H9 (cell line): ENCODE results near the gene LIPE. TPM values are rescaled to one million over a fixed set of nuclear protein-coding genes. Genes with fewer than 3 reads are reported as not detected.

Source experiments
- DNase-seq: peaks from one replicate; pipeline ENCODE4 v3.0.0-alpha.2; 2017
- H2AFZ ChIP-seq: one replicate; pipeline ENCODE4 v1.6.1; 2013; ENCODE audit warnings: mild to moderate bottlenecking, low read length, control low read depth, moderate library complexity
- H2AK5ac ChIP-seq: 2 replicates; pipeline ENCODE4 v1.6.1; 2013; ENCODE audit warnings: low read length, control low read depth, mixed read lengths; ENCODE audit not compliant: insufficient read length
- H2BK120ac ChIP-seq: one replicate; pipeline ENCODE4 v1.6.1; 2013; ENCODE audit warnings: low read depth, mild to moderate bottlenecking, low read length, control low read depth, inconsistent platforms; ENCODE audit not compliant: poor library complexity, severe bottlenecking
- H2BK12ac ChIP-seq: 2 replicates; pipeline ENCODE4 v1.6.1; 2013; ENCODE audit warnings: low read length, control low read depth, mixed read lengths, low read depth; ENCODE audit not compliant: insufficient read length
- H2BK15ac ChIP-seq: 2 replicates; pipeline ENCODE4 v1.6.1; 2013; ENCODE audit warnings: low read depth, low read length, control low read depth
- H2BK20ac ChIP-seq: one replicate; pipeline ENCODE4 v1.6.1; 2013; ENCODE audit warnings: low read depth, mild to moderate bottlenecking, low read length, control low read depth, inconsistent platforms; ENCODE audit not compliant: poor library complexity, severe bottlenecking
- H2BK5ac ChIP-seq: 2 replicates; pipeline ENCODE4 v1.6.1; 2013; ENCODE audit warnings: low read length, control low read depth, mixed read lengths; ENCODE audit not compliant: insufficient read length
- H3K14ac ChIP-seq: 2 replicates; pipeline ENCODE4 v1.6.1; 2013; ENCODE audit warnings: low read length, control low read depth; ENCODE audit not compliant: insufficient read depth
- H3K18ac ChIP-seq: 2 replicates; pipeline ENCODE4 v1.6.1; 2013; ENCODE audit warnings: low read depth, mild to moderate bottlenecking, mixed read lengths, low read length, control low read depth; ENCODE audit not compliant: insufficient read length
- H3K23ac ChIP-seq: 2 replicates; pipeline ENCODE4 v1.6.1; 2013; ENCODE audit warnings: low read length, control low read depth, mixed read lengths, low read depth; ENCODE audit not compliant: insufficient read length
- H3K23me2 ChIP-seq: 2 replicates; pipeline ENCODE4 v1.6.1; 2013; ENCODE audit warnings: low read depth, mild to moderate bottlenecking, mixed read lengths, low read length, control low read depth; ENCODE audit not compliant: insufficient read length, poor library complexity, severe bottlenecking
- H3K27ac ChIP-seq: 2 replicates; pipeline ENCODE4 v1.5.1; 2013; ENCODE audit warnings: low read length, control low read depth, mixed read lengths, low read depth; ENCODE audit not compliant: insufficient read length
- H3K27me3 ChIP-seq: 2 replicates; pipeline ENCODE4 v1.6.1; 2013; ENCODE audit warnings: low read length, control low read depth, inconsistent platforms; ENCODE audit not compliant: insufficient read depth
- H3K4ac ChIP-seq: 2 replicates; pipeline ENCODE4 v1.6.1; 2013; ENCODE audit warnings: low read depth, mild to moderate bottlenecking, control low read depth, inconsistent platforms, low read length, moderate library complexity
- H3K4me1 ChIP-seq: 2 replicates; pipeline ENCODE4 v1.6.1; 2013; ENCODE audit warnings: low read length, control low read depth, inconsistent platforms; ENCODE audit not compliant: insufficient read depth
- H3K4me2 ChIP-seq: 2 replicates; pipeline ENCODE4 v1.6.1; 2013; ENCODE audit warnings: low read length, control low read depth, mixed read lengths; ENCODE audit not compliant: insufficient read length, insufficient read depth
- H3K56ac ChIP-seq: 2 replicates; pipeline ENCODE4 v1.6.1; 2013; ENCODE audit warnings: low read depth, mild to moderate bottlenecking, mixed read lengths, low read length, control low read depth; ENCODE audit not compliant: insufficient read length
- H3K79me1 ChIP-seq: 2 replicates; pipeline ENCODE4 v1.6.1; 2013; ENCODE audit warnings: low read depth, mild to moderate bottlenecking, moderate library complexity, low read length, control low read depth, inconsistent platforms; ENCODE audit not compliant: insufficient read depth, poor library complexity, severe bottlenecking
- H3K79me2 ChIP-seq: 2 replicates; pipeline ENCODE4 v1.6.1; 2013; ENCODE audit warnings: low read length, control low read depth, inconsistent platforms; ENCODE audit not compliant: insufficient read depth
- H3K9ac ChIP-seq: 2 replicates; pipeline ENCODE4 v1.6.1; 2013; ENCODE audit warnings: low read length, control low read depth, mixed read lengths; ENCODE audit not compliant: insufficient read length; ENCODE audit errors: extremely low read depth
- H3K9me3 ChIP-seq: one replicate; pipeline ENCODE4 v1.6.1; 2013; ENCODE audit warnings: low read depth, low read length, inconsistent platforms; ENCODE audit not compliant: control insufficient read depth
- H3T11ph ChIP-seq: one replicate; pipeline ENCODE4 v1.6.1; 2013; ENCODE audit warnings: mild to moderate bottlenecking, low read length, control low read depth, inconsistent platforms
- H4K20me1 ChIP-seq: one replicate; pipeline ENCODE4 v1.6.1; 2013; ENCODE audit not compliant: control insufficient read depth, insufficient read length, insufficient read depth
- H4K5ac ChIP-seq: 2 replicates; pipeline ENCODE4 v1.6.1; 2013; ENCODE audit warnings: low read depth, mild to moderate bottlenecking, mixed read lengths, low read length, control low read depth; ENCODE audit not compliant: insufficient read length
- H4K8ac ChIP-seq: replicated peaks from 2 replicates; pipeline ENCODE4 v1.6.1; 2013; ENCODE audit warnings: low read length, control low read depth, mixed read lengths, low read depth; ENCODE audit not compliant: insufficient read length
- H4K91ac ChIP-seq: 2 replicates; pipeline ENCODE4 v1.6.1; 2013; ENCODE audit warnings: low read depth, mild to moderate bottlenecking, moderate library complexity, mixed read lengths, low read length, control low read depth; ENCODE audit not compliant: insufficient read length
- H3K27ac Mint-ChIP-seq, 3 experiments: 2 replicates in 2 of 3; 3 replicates in 1 of 3; pipeline ENCODE4 v1.8.0; 2020 to 2021; ENCODE audit warnings: mixed read lengths in 3 of 3, mild to moderate bottlenecking in 1 of 3, moderate library complexity in 1 of 3
- H3K27me3 Mint-ChIP-seq: 2 replicates; pipeline ENCODE4 v1.8.0; 2021; ENCODE audit warnings: low read depth, mild to moderate bottlenecking, moderate library complexity, mixed read lengths
- H3K36me3 Mint-ChIP-seq, 3 experiments: 2 replicates in 2 of 3; 3 replicates in 1 of 3; pipeline ENCODE4 v1.8.0; 2020 to 2021; ENCODE audit warnings: low read depth in 3 of 3, mixed read lengths in 3 of 3; ENCODE audit not compliant: insufficient read depth in 1 of 3
- H3K4me1 Mint-ChIP-seq, 2 experiments: 2 replicates each; pipeline ENCODE4 v1.8.0; 2020; ENCODE audit warnings: mixed read lengths in 2 of 2
- H3K4me3 Mint-ChIP-seq, 2 experiments: 2 replicates in 1 of 2; 3 replicates in 1 of 2; pipeline ENCODE4 v1.8.0; 2020 to 2021; ENCODE audit warnings: mild to moderate bottlenecking in 2 of 2, mixed read lengths in 2 of 2, moderate library complexity in 1 of 2
- H3K9me3 Mint-ChIP-seq, 2 experiments: 2 replicates in 1 of 2; 3 replicates in 1 of 2; pipeline ENCODE4 v1.8.0; 2020; ENCODE audit warnings: mild to moderate bottlenecking in 2 of 2, mixed read lengths in 2 of 2, moderate library complexity in 1 of 2
- WGBS: extraction: QIAGEN DNeasy Blood & Tissue Kit; methylation state at CpG from one replicate; pipeline ENCODE4 v1.1.7; 2013; ENCODE audit warnings: missing lambda C conversion rate, low lambda C conversion rate, mixed read lengths; ENCODE audit not compliant: insufficient read length; ENCODE audit errors: extremely low coverage; 5-methylcytosine and 5-hydroxymethylcytosine counted together
- total RNA-seq: library from RNA; stranded (reverse); gene quantifications from 2 replicates; pipeline ENCODE4 v1.2.1, GENCODE V29; 2021
- TF ChIP-seq, protein P1 (sequence below): fragments of 200-600 bp; sonication (generic); conservative IDR thresholded peaks from 3 replicates; pipeline ENCODE4 v1.8.0; 2021; ENCODE audit warnings: antibody characterized with exemption, mild to moderate bottlenecking

LIPE gene
- total RNA-seq, 1 experiment from 2014 or later, result 6.3 TPM

GRCh38 chr19:42440357-42441048 is 13.3 kb upstream of the LIPE start:
- H3K79me2 ChIP-seq, result no peaks in the 10 kb centered on the region
- no peak overlapping the region for H3K23ac ChIP-seq
- H4K5ac ChIP-seq, result no peak overlapping the region
- H3K18ac ChIP-seq, result no peak overlapping the region
- H3K79me1 ChIP-seq, result no peaks in the 10 kb centered on the region
- H4K8ac ChIP-seq, result no peak overlapping the region
- no peak overlapping the region for H3K27ac Mint-ChIP-seq
- no peaks in the 10 kb centered on the region for H3K9me3 Mint-ChIP-seq
- TF ChIP-seq, protein P1, sequence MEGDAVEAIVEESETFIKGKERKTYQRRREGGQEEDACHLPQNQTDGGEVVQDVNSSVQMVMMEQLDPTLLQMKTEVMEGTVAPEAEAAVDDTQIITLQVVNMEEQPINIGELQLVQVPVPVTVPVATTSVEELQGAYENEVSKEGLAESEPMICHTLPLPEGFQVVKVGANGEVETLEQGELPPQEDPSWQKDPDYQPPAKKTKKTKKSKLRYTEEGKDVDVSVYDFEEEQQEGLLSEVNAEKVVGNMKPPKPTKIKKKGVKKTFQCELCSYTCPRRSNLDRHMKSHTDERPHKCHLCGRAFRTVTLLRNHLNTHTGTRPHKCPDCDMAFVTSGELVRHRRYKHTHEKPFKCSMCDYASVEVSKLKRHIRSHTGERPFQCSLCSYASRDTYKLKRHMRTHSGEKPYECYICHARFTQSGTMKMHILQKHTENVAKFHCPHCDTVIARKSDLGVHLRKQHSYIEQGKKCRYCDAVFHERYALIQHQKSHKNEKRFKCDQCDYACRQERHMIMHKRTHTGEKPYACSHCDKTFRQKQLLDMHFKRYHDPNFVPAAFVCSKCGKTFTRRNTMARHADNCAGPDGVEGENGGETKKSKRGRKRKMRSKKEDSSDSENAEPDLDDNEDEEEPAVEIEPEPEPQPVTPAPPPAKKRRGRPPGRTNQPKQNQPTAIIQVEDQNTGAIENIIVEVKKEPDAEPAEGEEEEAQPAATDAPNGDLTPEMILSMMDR, result peak; percentile 98
- no peaks in the 10 kb centered on the region for H4K20me1 ChIP-seq
- no peak overlapping the region for H2BK15ac ChIP-seq
- no peak overlapping the region for H3K27ac ChIP-seq
- no peak overlapping the region for H2BK12ac ChIP-seq
- H2AFZ ChIP-seq, result no peak overlapping the region
- no peaks in the 10 kb centered on the region for H3K23me2 ChIP-seq
- no peak overlapping the region for H3K4me2 ChIP-seq
- no peak overlapping the region; a peak in 1 of 5 replicates for H3K4me3 Mint-ChIP-seq
- no peaks in the 10 kb centered on the region for H3K27me3 ChIP-seq
- no peak overlapping the region for H3K9ac ChIP-seq
- no peaks in the 10 kb centered on the region; the same call in 1 of the 2 replicates for H3K4me1 ChIP-seq
- no peak overlapping the region for H2BK20ac ChIP-seq
- H3K9me3 ChIP-seq, result no peaks in the 10 kb centered on the region
- H2BK120ac ChIP-seq, result no peak overlapping the region
- H4K91ac ChIP-seq, result no peak overlapping the region
- no peak overlapping the region for H3T11ph ChIP-seq
- DNase-seq, result peak; percentile 69
- peaks cover 37 to 39% of the 10 kb centered on the region in 2 experiments for H3K4me1 Mint-ChIP-seq
- no peak overlapping the region for H2BK5ac ChIP-seq
- no peak overlapping the region for H3K14ac ChIP-seq
- H3K56ac ChIP-seq, result no peak overlapping the region
- H2AK5ac ChIP-seq, result no peak overlapping the region
- H3K27me3 Mint-ChIP-seq, result peaks cover 33% of the 10 kb centered on the region
- no peak overlapping the region for H3K4ac ChIP-seq
- no peaks in the 10 kb centered on the region for H3K36me3 Mint-ChIP-seq
- WGBS, result no CpG with 5 or more reads among the region's 16 CpGs
